Nephron progenitor cell (in vitro differentiated cells): ENCODE results near the gene GNG4.

Source experiments
- DNase-seq: peaks from one replicate; pipeline ENCODE4 v3.0.0; 2021
- H3K27ac Mint-ChIP-seq: 2 replicates; pipeline ENCODE4 v1.8.0; 2021; ENCODE audit warnings: mild to moderate bottlenecking, moderate library complexity, mixed read lengths
- H3K27me3 Mint-ChIP-seq: 2 replicates; pipeline ENCODE4 v1.8.0; 2021; ENCODE audit warnings: mild to moderate bottlenecking, low read depth, mixed read lengths; ENCODE audit not compliant: poor library complexity
- H3K36me3 Mint-ChIP-seq: 2 replicates; pipeline ENCODE4 v1.8.0; 2021; ENCODE audit warnings: low read depth, mixed read lengths
- H3K4me1 Mint-ChIP-seq: 2 replicates; pipeline ENCODE4 v1.8.0; 2021; ENCODE audit warnings: mixed read lengths
- H3K4me3 Mint-ChIP-seq: 2 replicates; pipeline ENCODE4 v1.8.0; 2021; ENCODE audit warnings: mild to moderate bottlenecking, moderate library complexity, mixed read lengths
- H3K9me3 Mint-ChIP-seq: 2 replicates; pipeline ENCODE4 v1.8.0; 2021; ENCODE audit warnings: mild to moderate bottlenecking, moderate library complexity, mixed read lengths
- TF ChIP-seq, protein P1 (sequence below): fragments of 200-600 bp; sonication (generic); IDR thresholded peaks from 2 replicates; pipeline ENCODE4 v1.5.0; 2021; ENCODE audit warnings: antibody characterized with exemption

Gene GNG4

DNA sequence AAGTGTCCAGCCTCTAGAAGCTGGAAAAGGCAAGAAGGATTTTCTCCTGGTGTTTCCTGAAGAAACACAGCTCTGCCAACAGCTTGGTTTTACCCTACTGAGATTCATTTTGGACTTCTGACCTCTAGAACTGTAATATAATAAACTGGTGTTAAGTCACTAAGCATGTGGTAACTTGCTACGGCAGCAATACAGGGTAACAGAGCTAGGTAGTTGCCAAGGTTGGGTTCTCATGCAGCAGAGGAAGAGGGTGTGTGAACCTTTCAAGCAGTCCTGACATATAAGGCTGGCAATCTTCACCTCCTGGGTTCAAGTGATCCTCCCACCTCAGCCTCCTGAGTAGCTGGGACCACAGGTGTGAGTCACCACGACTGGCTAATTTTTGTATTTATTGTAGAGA lies 36.0 kb downstream of the GNG4 start:
- H3K9me3 Mint-ChIP-seq, result no peaks in the 10 kb centered on the region
- TF ChIP-seq, protein P1, sequence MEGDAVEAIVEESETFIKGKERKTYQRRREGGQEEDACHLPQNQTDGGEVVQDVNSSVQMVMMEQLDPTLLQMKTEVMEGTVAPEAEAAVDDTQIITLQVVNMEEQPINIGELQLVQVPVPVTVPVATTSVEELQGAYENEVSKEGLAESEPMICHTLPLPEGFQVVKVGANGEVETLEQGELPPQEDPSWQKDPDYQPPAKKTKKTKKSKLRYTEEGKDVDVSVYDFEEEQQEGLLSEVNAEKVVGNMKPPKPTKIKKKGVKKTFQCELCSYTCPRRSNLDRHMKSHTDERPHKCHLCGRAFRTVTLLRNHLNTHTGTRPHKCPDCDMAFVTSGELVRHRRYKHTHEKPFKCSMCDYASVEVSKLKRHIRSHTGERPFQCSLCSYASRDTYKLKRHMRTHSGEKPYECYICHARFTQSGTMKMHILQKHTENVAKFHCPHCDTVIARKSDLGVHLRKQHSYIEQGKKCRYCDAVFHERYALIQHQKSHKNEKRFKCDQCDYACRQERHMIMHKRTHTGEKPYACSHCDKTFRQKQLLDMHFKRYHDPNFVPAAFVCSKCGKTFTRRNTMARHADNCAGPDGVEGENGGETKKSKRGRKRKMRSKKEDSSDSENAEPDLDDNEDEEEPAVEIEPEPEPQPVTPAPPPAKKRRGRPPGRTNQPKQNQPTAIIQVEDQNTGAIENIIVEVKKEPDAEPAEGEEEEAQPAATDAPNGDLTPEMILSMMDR, result no peak
- no peak for DNase-seq
- H3K27ac Mint-ChIP-seq, result peak overlapping the region; percentile 11
- peaks cover 3% of the 10 kb centered on the region for H3K27me3 Mint-ChIP-seq
- H3K4me3 Mint-ChIP-seq, result no peak overlapping the region
- H3K4me1 Mint-ChIP-seq, result peaks cover 12% of the 10 kb centered on the region
- H3K36me3 Mint-ChIP-seq, result no peaks in the 10 kb centered on the region

DNA sequence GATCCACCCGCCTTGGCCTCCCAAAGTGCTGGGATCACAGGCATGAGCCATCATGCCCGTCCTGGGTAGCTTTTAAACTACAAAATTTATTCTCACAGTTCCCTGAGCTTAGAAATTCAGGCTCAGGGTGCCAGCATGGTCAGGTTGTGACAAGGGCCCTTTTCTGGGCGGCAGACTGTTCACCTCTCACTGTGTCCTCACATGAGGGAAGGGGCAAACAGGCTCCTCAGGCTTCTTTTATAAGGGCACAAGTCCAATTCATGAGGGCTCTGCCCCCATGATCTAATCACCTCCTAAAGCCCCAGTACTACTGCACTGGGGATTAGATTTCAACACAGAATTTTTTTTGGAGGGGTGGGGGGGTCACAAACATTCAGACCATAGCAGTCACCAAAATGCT lies 36.8 kb downstream of the GNG4 start:
- no peaks in the 10 kb centered on the region for H3K9me3 Mint-ChIP-seq
- no peak overlapping the region for H3K4me3 Mint-ChIP-seq
- H3K27ac Mint-ChIP-seq, result no peak overlapping the region
- peaks cover 12% of the 10 kb centered on the region for H3K4me1 Mint-ChIP-seq
- H3K27me3 Mint-ChIP-seq, result peaks cover 3% of the 10 kb centered on the region
- no peaks in the 10 kb centered on the region for H3K36me3 Mint-ChIP-seq
- TF ChIP-seq, protein P1, result no peak
- no peak for DNase-seq

DNA sequence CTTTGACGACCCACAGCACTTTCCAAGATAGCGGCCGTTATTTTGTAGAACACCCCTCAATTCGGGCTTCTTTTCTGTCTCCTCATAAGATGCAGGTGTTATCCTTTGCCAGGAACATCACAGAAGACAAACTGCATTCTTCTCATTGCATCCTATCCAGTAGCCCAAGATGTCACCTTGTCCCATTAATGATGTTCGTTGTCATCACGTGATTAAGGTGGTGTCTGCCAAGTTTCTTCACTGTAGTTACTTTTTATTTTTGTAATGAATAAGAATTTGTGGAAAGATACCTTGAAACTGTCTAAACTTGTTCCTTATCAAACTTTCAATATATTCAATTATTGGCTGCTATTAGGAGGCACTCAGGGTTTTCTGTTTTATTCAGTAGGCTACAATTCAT lies 39.4 kb downstream of the GNG4 start:
- Mint-ChIP-seq H3K9me3 (no peaks in the 10 kb centered on the region), H3K4me3 (no peak overlapping the region), H3K36me3 (no peaks in the 10 kb centered on the region), H3K27ac (no peak overlapping the region), H3K4me1 (peaks cover 22% of the 10 kb centered on the region), H3K27me3 (peaks cover 3% of the 10 kb centered on the region)
- TF ChIP-seq, protein P1, result no peak
- no peak for DNase-seq

DNA sequence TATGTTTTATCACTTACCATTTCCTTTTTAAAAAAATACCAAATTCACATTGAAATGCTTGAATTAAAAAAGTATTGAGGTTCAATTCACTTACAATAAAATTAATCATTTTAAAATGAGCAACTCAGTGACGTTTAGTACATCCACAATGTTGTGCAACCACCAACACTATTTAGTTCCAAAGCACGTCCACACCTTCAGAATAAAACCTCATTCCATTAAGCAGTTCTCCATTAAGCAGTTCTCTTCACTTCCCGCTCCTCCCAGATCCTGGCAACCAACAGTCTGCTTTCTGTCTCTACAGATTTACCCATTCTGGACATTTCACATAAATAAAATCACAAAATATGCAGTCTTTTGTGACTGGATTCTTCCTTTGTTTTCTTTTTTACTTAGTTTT lies 41.3 kb downstream of the GNG4 start:
- Mint-ChIP-seq H3K4me1 (peaks cover 10% of the 10 kb centered on the region), H3K4me3 (no peak overlapping the region), H3K36me3 (no peaks in the 10 kb centered on the region), H3K9me3 (no peaks in the 10 kb centered on the region), H3K27me3 (peaks cover 3% of the 10 kb centered on the region), H3K27ac (peak overlapping the region; percentile 96)
- TF ChIP-seq, protein P1, result no peak
- DNase-seq, result no peak

DNA sequence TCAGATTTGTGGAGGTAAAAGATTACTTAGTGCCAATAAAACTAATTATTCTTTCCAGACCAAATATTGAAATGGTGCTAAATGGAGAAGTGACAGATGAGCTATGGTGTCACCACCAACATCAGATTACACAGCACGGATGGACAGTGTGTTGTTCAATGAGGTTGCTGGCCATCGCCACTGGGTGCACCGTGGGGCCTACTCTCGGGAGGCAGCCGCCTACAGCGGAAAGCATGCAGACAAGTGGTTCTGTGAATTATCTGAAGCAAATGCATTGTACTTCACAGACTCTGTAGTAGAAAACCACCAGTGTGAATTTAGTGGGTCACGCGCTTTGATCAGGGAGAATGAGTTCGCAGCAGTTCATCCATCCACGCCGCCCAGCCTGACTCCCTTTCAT lies 42.3 kb downstream of the GNG4 start:
- H3K4me3 Mint-ChIP-seq, result no peak overlapping the region
- H3K27ac Mint-ChIP-seq, result peak overlapping the region; percentile 39
- DNase-seq, result no peak
- H3K27me3 Mint-ChIP-seq, result peaks cover 3% of the 10 kb centered on the region
- TF ChIP-seq, protein P1, result no peak
- no peaks in the 10 kb centered on the region for H3K9me3 Mint-ChIP-seq
- no peaks in the 10 kb centered on the region for H3K36me3 Mint-ChIP-seq
- H3K4me1 Mint-ChIP-seq, result peaks cover 10% of the 10 kb centered on the region

DNA sequence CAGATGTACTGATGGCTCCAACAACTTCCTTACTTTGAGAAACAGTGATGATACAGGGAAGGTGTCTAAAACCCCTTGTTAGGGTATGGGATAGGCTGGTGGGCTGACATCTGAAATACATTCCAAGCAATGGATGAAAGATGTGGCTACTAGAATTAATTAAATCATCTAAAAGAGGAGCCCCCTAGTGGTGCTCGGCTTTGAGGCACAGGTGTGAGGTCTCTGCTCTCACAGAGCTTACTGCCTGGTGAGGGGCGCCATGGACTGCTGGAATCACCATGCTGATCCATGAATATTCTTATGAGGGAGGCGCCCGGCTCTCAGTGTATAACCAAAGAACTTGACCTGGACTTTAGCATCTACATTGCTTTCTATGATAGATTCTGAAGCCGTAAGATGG lies 48.5 kb downstream of the GNG4 start:
- Mint-ChIP-seq H3K36me3 (no peaks in the 10 kb centered on the region), H3K27me3 (peaks cover 7% of the 10 kb centered on the region), H3K27ac (no peak overlapping the region), H3K4me3 (no peak overlapping the region), H3K9me3 (no peaks in the 10 kb centered on the region), H3K4me1 (no peaks in the 10 kb centered on the region)
- no peak for DNase-seq
- TF ChIP-seq, protein P1, result peak; percentile 31
